Smooth muscle cell of the coronary artery (primary cell): Measurements from ENCODE around the gene FOXN3. TPM values are rescaled to one million over a fixed set of nuclear protein-coding genes. Genes with fewer than 3 reads are reported as not detected.

Experiments used
- total RNA-seq: library from RNA; depleted of rRNA; stranded (reverse); fragments of >200 nt; gene quantifications from 2 replicates; pipeline ENCODE4 v1.2.3, GENCODE V29; 2014; ENCODE audit warnings: low replicate concordance

FOXN3 gene
- total RNA-seq = 12.0 and 15.7 TPM in 2 replicates

GRCh38 chr14:89417091-89417464, at the start of gene FOXN3:
TSS of gene FOXN3 (minus strand) at chr14:89417233. CDS start at chr14:89412476, 4,757 bp downstream.

